Gastroesophageal sphincter (tissue), 3 donors: ENCODE data around the gene KRT34.
"Not testable (repeated sequence)": the region's sequence is repeated elsewhere in the genome, so short reads cannot be mapped to it uniquely, and the experiment has no call there.

Experiments used
- CTCF ChIP-seq, 4 experiments: fragments of 200-600 bp in 2 of 4; fragments of 450-650 bp in 2 of 4; sonication (generic) in 1 of 4; IDR thresholded peaks; one replicate each; pipeline ENCODE4 v1.5.1; 2017 to 2019; ENCODE audit warnings: antibody characterized with exemption in 4 of 4, mild to moderate bottlenecking in 2 of 4, moderate library complexity in 2 of 4
- EP300 ChIP-seq: sonication (generic); formaldehyde crosslinking; IDR thresholded peaks from one replicate; pipeline ENCODE4 v1.6.1; 2017; ENCODE audit warnings: antibody characterized with exemption, mild to moderate bottlenecking
- POLR2A ChIP-seq, 2 donors: fragments of 450-650 bp; IDR thresholded peaks; one replicate each; pipeline ENCODE4 v1.6.1; 2017; ENCODE audit warnings: antibody characterized with exemption in 2 of 2, mild to moderate bottlenecking in 2 of 2, moderate library complexity in 1 of 2
- POLR2AphosphoS5 ChIP-seq: sonication (generic); formaldehyde crosslinking; IDR thresholded peaks from one replicate; pipeline ENCODE4 v1.6.1; 2017; ENCODE audit warnings: antibody characterized with exemption

- not testable (repeated sequence) for TF ChIP-seq EP300; POLR2AphosphoS5; CTCF (IDR thresholded peaks at IDR 0.05); POLR2A (IDR thresholded peaks at IDR 0.05)
Measured at GRCh38 chr17:41380091-41380490, 2.0 kb downstream of the KRT34 start.
